Epithelial cell of proximal tubule (primary cell): ENCODE measurements around the gene ZDHHC24. TPM values are rescaled to one million over a fixed set of nuclear protein-coding genes. Genes with fewer than 3 reads are reported as not detected.

Experiments used
- DNase-seq: peaks from one replicate; pipeline ENCODE4 v3.0.0-alpha.2; 2011; ENCODE audit warnings: low read depth
- H3K4me3 ChIP-seq: 2 replicates; pipeline ENCODE4 v1.5.1; 2011; ENCODE audit warnings: low read depth, mild to moderate bottlenecking, low read length
- CTCF ChIP-seq: conservative IDR thresholded peaks from 2 replicates; pipeline ENCODE4 v1.5.1; 2012; ENCODE audit warnings: low read depth, mild to moderate bottlenecking, low read length
- total RNA-seq: library from RNA; depleted of rRNA; stranded (reverse); fragments of >200 nt; gene quantifications from 2 replicates; pipeline ENCODE4 v1.2.3, GENCODE V29; 2015

The ZDHHC24 gene
- total RNA-seq, 1 donor from 2014 or later, result 17.8 TPM

- TF ChIP-seq CTCF, result no peak
- no peak overlapping the region for H3K4me3 ChIP-seq
- DNase-seq, result no peak
These were observed 25.0 kb upstream of the ZDHHC24 start for GRCh38 chr11:66570850-66571180.

- DNase-seq, result peak; percentile 33
- no peak overlapping the region for H3K4me3 ChIP-seq
- TF ChIP-seq CTCF, result no peak
These were observed 24.4 kb upstream of the ZDHHC24 start for GRCh38 chr11:66570079-66570849.

GRCh38 chr11:66569076-66569475 lies 23.2 kb upstream of the ZDHHC24 start:
- DNase-seq, result no peak
- no peak overlapping the region for H3K4me3 ChIP-seq
- TF ChIP-seq CTCF, result no peak

- no peak for DNase-seq
- TF ChIP-seq CTCF, result no peak
These were observed 22.5 kb upstream of the ZDHHC24 start, which contains the start of gene CTSF for GRCh38 chr11:66568124-66568916. TSS of gene CTSF (minus strand) at chr11:66568606. CDS start at chr11:66568486, 120 bp downstream.

GRCh38 chr11:66567787-66568123 lies 21.9 kb upstream of the ZDHHC24 start:
- TF ChIP-seq CTCF, result no peak
- DNase-seq, result no peak
- peak overlapping the region; percentile 53 for H3K4me3 ChIP-seq

More at GRCh38 chr11:66568124-66568916, 22.5 kb upstream of the ZDHHC24 start, which contains the start of gene CTSF:
- H3K4me3 ChIP-seq, result peak within 1 kb of the TSS; percentile 53

GRCh38 chr11:66566221-66566620 lies 20.4 kb upstream of the ZDHHC24 start:
- TF ChIP-seq CTCF, result no peak
- H3K4me3 ChIP-seq, result no peak overlapping the region
- DNase-seq, result no peak
